Stimulated activated CD8-positive, alpha-beta memory T cell treated with anti-CD3 and anti-CD28 coated beads, Interleukin-7, amount 100 ng/mL, for 4 hours (primary cell): ENCODE results near the gene RBMS3.
"Not testable (repeated sequence)": the region's sequence is repeated elsewhere in the genome, so short reads cannot be mapped to it uniquely, and the experiment has no call there.

Source experiments
- DNase-seq, 2 donors: peaks; one replicate each; pipeline ENCODE4 v3.0.0-alpha.2; 2020; ENCODE audit warnings: low read depth in 2 of 2

Gene RBMS3

GRCh38 chr3:29312395-29312794, 31.5 kb downstream of the RBMS3 start:
- DNase-seq, result no peak

- DNase-seq, result no peak
Measured at GRCh38 chr3:29312960-29313452, 32.1 kb downstream of the RBMS3 start.

GRCh38 chr3:29313981-29314726, 33.3 kb downstream of the RBMS3 start:
- DNase-seq, result no peak

GRCh38 chr3:29314727-29315088, 33.8 kb downstream of the RBMS3 start:
- DNase-seq, result no peak

GRCh38 chr3:29317659-29318173, 36.8 kb downstream of the RBMS3 start:
- DNase-seq, result no peak

- no peak for DNase-seq
Measured at GRCh38 chr3:29318251-29318650, 37.4 kb downstream of the RBMS3 start.

- no peak for DNase-seq
Measured at GRCh38 chr3:29319262-29319661, 38.4 kb downstream of the RBMS3 start.

GRCh38 chr3:29319798-29320197, 38.9 kb downstream of the RBMS3 start:
- no peak for DNase-seq

GRCh38 chr3:29322586-29322985, 41.7 kb downstream of the RBMS3 start:
- no peak for DNase-seq

- DNase-seq, result no peak
Measured at GRCh38 chr3:29324180-29324651, 43.3 kb downstream of the RBMS3 start.

- DNase-seq, result not testable (repeated sequence)
Measured at GRCh38 chr3:29326540-29326939, 45.7 kb downstream of the RBMS3 start.

- DNase-seq, result no peak
Measured at GRCh38 chr3:29329986-29330890, 49.4 kb downstream of the RBMS3 start.

- DNase-seq, result no peak
Measured at GRCh38 chr3:29331035-29331434, 50.2 kb downstream of the RBMS3 start.

- DNase-seq, result no peak
Measured at GRCh38 chr3:29331456-29332194, 50.8 kb downstream of the RBMS3 start.

- DNase-seq, result no peak
Measured at GRCh38 chr3:29332195-29332637, 51.3 kb downstream of the RBMS3 start.

GRCh38 chr3:29333576-29333975, 52.7 kb downstream of the RBMS3 start:
- no peak for DNase-seq

GRCh38 chr3:29334706-29335105, 53.8 kb downstream of the RBMS3 start:
- DNase-seq, result no peak

GRCh38 chr3:29335438-29335837, 54.6 kb downstream of the RBMS3 start:
- DNase-seq, result no peak

GRCh38 chr3:29335943-29336342, 55.1 kb downstream of the RBMS3 start:
- DNase-seq, result no peak

GRCh38 chr3:29337565-29337964, 56.7 kb downstream of the RBMS3 start:
- no peak for DNase-seq

- DNase-seq, result no peak
Measured at GRCh38 chr3:29338377-29338776, 57.5 kb downstream of the RBMS3 start.
